ENCODE results near the gene HRH4. TPM values are rescaled to one million over a fixed set of nuclear protein-coding genes. Genes with fewer than 3 reads are reported as not detected.

The HRH4 gene, protein sequence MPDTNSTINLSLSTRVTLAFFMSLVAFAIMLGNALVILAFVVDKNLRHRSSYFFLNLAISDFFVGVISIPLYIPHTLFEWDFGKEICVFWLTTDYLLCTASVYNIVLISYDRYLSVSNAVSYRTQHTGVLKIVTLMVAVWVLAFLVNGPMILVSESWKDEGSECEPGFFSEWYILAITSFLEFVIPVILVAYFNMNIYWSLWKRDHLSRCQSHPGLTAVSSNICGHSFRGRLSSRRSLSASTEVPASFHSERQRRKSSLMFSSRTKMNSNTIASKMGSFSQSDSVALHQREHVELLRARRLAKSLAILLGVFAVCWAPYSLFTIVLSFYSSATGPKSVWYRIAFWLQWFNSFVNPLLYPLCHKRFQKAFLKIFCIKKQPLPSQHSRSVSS
- polyA plus RNA-seq (0.01 to 0.15 TPM (median 0.03 TPM) in 3 replicates), polyA minus RNA-seq (0.13 TPM in 1 of 3 replicates, not detected in the others)
- not detected for polyA plus RNA-seq (2011; ENCODE audit: low read depth)
- polyA plus RNA-seq (2011; cell fraction: cytosol; rRNA removed), result 0.02 and 0.03 TPM in 2 replicates
- 0.15 and 0.19 TPM in 2 replicates for polyA plus RNA-seq (2011; cell fraction: nucleus; rRNA removed)
- polyA plus RNA-seq (2012; ENCODE audit: low replicate concordance), result 0.13 TPM in 1 of 2 replicates, not detected in the other
- not detected for polyA minus RNA-seq (2011; cell fraction: cytosol; rRNA and poly(A)+ RNA removed)
- 0.11 and 0.23 TPM in 2 replicates for polyA minus RNA-seq (2011; cell fraction: nucleus; rRNA and poly(A)+ RNA removed)

DNA sequence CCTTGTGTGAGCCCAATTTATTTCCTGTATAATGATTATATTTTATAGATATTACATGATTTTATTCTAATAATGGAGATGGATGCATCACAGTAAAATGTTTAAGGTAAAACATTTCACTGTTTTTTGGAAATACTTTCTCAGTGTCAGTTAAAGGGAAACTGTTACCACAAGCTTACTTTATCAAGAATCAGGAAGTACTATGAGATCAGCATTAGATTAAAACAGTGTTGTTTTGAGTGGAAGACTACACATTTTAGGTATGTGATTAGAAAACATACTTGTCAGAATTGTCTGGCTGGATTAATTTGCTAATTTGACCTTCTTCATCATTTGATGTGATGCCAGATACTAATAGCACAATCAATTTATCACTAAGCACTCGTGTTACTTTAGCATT lies at the start of gene HRH4:
TSS of gene HRH4 (plus strand) at position 250 of the 400 bp plus-strand sequence. CDS start at position 342, 92 bp downstream.
- TF ChIP-seq EZH2 (IDR thresholded peaks at IDR 0.05; ENCODE audit: low read length), result no peak
- TF ChIP-seq, protein P1, sequence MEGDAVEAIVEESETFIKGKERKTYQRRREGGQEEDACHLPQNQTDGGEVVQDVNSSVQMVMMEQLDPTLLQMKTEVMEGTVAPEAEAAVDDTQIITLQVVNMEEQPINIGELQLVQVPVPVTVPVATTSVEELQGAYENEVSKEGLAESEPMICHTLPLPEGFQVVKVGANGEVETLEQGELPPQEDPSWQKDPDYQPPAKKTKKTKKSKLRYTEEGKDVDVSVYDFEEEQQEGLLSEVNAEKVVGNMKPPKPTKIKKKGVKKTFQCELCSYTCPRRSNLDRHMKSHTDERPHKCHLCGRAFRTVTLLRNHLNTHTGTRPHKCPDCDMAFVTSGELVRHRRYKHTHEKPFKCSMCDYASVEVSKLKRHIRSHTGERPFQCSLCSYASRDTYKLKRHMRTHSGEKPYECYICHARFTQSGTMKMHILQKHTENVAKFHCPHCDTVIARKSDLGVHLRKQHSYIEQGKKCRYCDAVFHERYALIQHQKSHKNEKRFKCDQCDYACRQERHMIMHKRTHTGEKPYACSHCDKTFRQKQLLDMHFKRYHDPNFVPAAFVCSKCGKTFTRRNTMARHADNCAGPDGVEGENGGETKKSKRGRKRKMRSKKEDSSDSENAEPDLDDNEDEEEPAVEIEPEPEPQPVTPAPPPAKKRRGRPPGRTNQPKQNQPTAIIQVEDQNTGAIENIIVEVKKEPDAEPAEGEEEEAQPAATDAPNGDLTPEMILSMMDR (optimal IDR thresholded peaks at IDR 0.05 in 1 of 3, IDR thresholded peaks at IDR 0.05 in 1 of 3, conservative IDR thresholded peaks at IDR 0.05 in 1 of 3; ENCODE audit: extremely low read depth in 1 of 3, insufficient read depth in 2 of 3, low read length in 3 of 3), result no peak
- peaks cover 2% of the 10 kb centered on the region for H4K20me1 ChIP-seq (ENCODE audit: control insufficient read depth, extremely low read depth, insufficient read depth, low read length)
- dilution Hi-C loops (cut with MboI; ENCODE audit: extremely low pct_ligation_motif_present, low sequenced_read_pairs), result no loop called here
- no peak within 1 kb of the TSS for H3K4me2 ChIP-seq (ENCODE audit: control insufficient read depth, extremely low read depth, insufficient read depth, low read depth, low read length)
- H3K4me3 ChIP-seq (ENCODE audit: control insufficient read depth in 2 of 3, extremely low read depth in 1 of 3, insufficient read depth in 2 of 3, low read depth in 1 of 3, low read length in 3 of 3), result no peak within 1 kb of the TSS
- FAIRE-seq (no peak), DNase-seq (ENCODE audit: low read depth, low spot score) (no peak)
- no peak within 1 kb of the TSS for H3K9ac ChIP-seq (ENCODE audit: control insufficient read depth, extremely low read depth, insufficient read depth, low read length)
- H3K9me1 ChIP-seq (ENCODE audit: control insufficient read depth, extremely low read depth, insufficient read depth, low read length), result no peaks in the 10 kb centered on the region
- peaks cover 0 to under 1% of the 10 kb centered on the region in 2 experiments for H3K36me3 ChIP-seq (ENCODE audit: control insufficient read depth in 2 of 2, extremely low read depth in 1 of 2, insufficient read depth in 2 of 2, low read length in 2 of 2)
- no peak within 1 kb of the TSS for H3K27ac ChIP-seq (ENCODE audit: control insufficient read depth, insufficient read depth, low read length)
- no peaks in the 10 kb centered on the region for H3K79me2 ChIP-seq (ENCODE audit: control insufficient read depth, insufficient read depth, low read length)
- H3K27me3 ChIP-seq (ENCODE audit: control insufficient read depth, extremely low read depth, insufficient read depth, low read length), result no peaks in the 10 kb centered on the region
- no peaks in the 10 kb centered on the region for H3K9me3 ChIP-seq (ENCODE audit: control insufficient read depth, low read depth, low read length)
- no peak within 1 kb of the TSS for H2AFZ ChIP-seq (ENCODE audit: control insufficient read depth, low read length)
- no peaks in the 10 kb centered on the region for H3K4me1 ChIP-seq (ENCODE audit: control insufficient read depth, extremely low read depth, insufficient read depth, low read length)

DNA sequence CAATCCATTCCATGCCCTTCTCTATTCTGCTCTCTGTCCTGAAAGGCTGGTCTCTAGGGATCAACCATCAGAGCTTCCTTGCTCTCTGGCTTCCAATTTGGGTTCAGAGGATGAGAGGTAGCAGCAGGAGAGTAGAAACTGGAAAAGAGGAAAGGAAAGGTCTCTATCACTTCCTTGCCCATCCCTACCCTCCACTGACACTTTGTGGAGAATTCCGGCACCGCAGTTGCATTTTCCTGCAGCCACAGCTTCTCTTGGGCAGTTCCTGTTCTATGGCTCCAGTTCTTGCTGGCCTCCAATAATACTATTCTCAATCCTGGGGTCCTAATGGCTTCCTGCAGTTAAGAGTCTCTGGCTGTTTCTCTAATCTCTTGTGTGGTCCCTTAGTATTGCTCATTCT lies 47.3 kb upstream of the HRH4 start:
- Histone ChIP-seq H3K4me2 (ENCODE audit: control insufficient read depth, extremely low read depth, insufficient read depth, low read depth, low read length) (no peak overlapping the region), H3K9me1 (ENCODE audit: control insufficient read depth, extremely low read depth, insufficient read depth, low read length) (no peaks in the 10 kb centered on the region), H3K27ac (ENCODE audit: control insufficient read depth, insufficient read depth, low read length) (no peak overlapping the region), H4K20me1 (ENCODE audit: control insufficient read depth, extremely low read depth, insufficient read depth, low read length) (no peaks in the 10 kb centered on the region), H3K4me3 (ENCODE audit: control insufficient read depth in 2 of 3, extremely low read depth in 1 of 3, insufficient read depth in 2 of 3, low read depth in 1 of 3, low read length in 3 of 3) (no peak overlapping the region), H3K27me3 (ENCODE audit: control insufficient read depth, extremely low read depth, insufficient read depth, low read length) (no peaks in the 10 kb centered on the region), H3K4me1 (ENCODE audit: control insufficient read depth, extremely low read depth, insufficient read depth, low read length) (no peaks in the 10 kb centered on the region), H3K79me2 (ENCODE audit: control insufficient read depth, insufficient read depth, low read length) (no peaks in the 10 kb centered on the region), H3K9ac (ENCODE audit: control insufficient read depth, extremely low read depth, insufficient read depth, low read length) (no peak overlapping the region), H2AFZ (ENCODE audit: control insufficient read depth, low read length) (no peak overlapping the region), H3K36me3 (ENCODE audit: control insufficient read depth in 2 of 2, extremely low read depth in 1 of 2, insufficient read depth in 2 of 2, low read length in 2 of 2) (no peaks in the 10 kb centered on the region), H3K9me3 (ENCODE audit: control insufficient read depth, low read depth, low read length) (no peaks in the 10 kb centered on the region)
- dilution Hi-C loops (cut with MboI; ENCODE audit: extremely low pct_ligation_motif_present, low sequenced_read_pairs), result no loop called here
- TF ChIP-seq EZH2 (IDR thresholded peaks at IDR 0.05; ENCODE audit: low read length), result no peak
- TF ChIP-seq, protein P1 (optimal IDR thresholded peaks at IDR 0.05 in 1 of 3, IDR thresholded peaks at IDR 0.05 in 1 of 3, conservative IDR thresholded peaks at IDR 0.05 in 1 of 3; ENCODE audit: extremely low read depth in 1 of 3, insufficient read depth in 2 of 3, low read length in 3 of 3), result peak; percentile 24 to 68 (median 46)
- DNase-seq (ENCODE audit: low read depth, low spot score) (no peak), FAIRE-seq (no peak)

Data from keratinocyte (primary cell).